GM21526 (cell line): ENCODE measurements around the gene ZNF423.

Experiments
- ATAC-seq: cut with Tn5 transposase; IDR thresholded peaks from one replicate; pipeline ENCODE4 v1.9.1; 2021; ENCODE audit warnings: moderate library complexity; ENCODE audit not compliant: unreplicated experiment, low FRiP score

ZNF423 gene

GRCh38 chr16:49652456-49653172 is 203.3 kb downstream of the ZNF423 start:
- ATAC-seq = no peak

GRCh38 chr16:49651996-49652395 is 203.9 kb downstream of the ZNF423 start:
- ATAC-seq = no peak

DNA sequence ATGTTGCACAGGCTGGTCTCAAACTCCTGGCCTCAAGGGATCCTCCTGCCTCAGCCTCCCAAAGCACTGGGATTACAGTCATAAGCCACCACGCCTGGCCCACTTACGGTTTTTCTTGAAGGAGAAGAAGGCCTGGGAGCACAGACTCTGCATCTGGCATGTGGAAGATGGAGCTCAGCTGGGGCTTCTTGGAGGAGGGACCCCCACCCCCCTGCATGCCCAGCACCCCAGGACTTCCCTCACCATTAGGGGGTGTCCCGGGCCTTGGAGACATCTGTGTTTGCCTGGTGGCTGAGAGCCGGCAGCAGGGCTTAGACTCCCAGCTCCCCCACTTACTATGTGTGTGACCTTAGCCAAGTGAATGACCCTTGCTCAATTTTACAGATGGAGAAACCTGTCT is 204.7 kb downstream of the ZNF423 start:
- no peak for ATAC-seq

GRCh38 chr16:49650603-49651002 is 205.3 kb downstream of the ZNF423 start:
- no peak for ATAC-seq

DNA sequence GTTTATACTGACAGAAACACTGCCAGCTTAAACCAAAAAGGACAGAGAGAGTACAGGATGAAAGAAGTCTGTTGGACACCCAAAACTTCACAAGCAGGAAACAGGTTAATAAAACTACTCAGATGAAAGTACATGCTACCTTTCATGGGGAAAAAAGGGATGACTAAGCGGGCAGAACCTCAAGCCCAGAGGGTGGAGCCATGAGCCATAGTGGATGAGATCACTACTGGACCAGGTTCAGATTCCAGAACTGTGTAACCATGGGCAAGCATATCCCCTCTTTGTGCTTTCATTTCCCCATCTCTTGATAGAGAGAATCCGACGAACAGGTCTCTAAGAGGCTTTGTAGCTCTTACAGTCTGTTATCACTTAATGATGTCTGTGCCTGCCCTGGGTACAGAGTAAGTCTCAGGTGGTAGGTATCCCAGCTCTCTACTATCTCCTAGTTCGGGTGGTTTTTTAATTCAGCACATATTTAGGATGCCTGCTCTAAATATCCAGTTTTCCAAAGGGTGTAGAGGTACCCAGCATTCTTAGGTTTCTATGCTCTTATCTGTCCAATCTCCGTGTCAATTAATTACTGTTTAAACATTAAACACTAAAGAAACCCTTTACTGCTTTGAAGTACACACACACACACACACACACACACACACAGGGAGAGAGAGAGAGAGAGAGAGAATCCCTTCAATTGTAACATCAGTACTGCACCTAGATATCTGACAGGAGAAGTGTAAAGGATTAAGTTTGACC is 206.7 kb downstream of the ZNF423 start:
- ATAC-seq = no peak

DNA sequence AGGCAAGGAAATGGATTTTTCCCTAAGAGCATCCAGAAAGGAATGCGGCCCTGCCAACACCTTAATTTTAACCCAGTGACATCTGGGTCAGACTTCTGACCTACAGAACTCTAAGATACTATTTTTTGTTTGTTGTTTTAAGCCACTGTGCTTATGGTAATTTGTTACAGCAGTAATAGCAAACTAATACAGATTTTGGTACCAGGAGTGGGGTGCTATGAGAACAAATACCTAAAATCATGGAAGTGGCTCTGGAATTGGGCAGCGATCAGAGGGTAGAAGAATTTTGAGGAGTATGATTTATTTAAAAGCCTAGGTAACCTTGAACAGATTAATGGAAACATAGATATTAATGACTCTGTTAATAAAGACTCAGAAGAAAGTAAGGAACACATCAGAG is 208.2 kb downstream of the ZNF423 start:
- no peak for ATAC-seq

- no peak for ATAC-seq
Measured at GRCh38 chr16:49645263-49645662, 210.6 kb downstream of the ZNF423 start.

- ATAC-seq = no peak
Measured at GRCh38 chr16:49644145-49644463, 211.8 kb downstream of the ZNF423 start.

- ATAC-seq = no peak
Measured at GRCh38 chr16:49643429-49644144, 212.3 kb downstream of the ZNF423 start.

DNA sequence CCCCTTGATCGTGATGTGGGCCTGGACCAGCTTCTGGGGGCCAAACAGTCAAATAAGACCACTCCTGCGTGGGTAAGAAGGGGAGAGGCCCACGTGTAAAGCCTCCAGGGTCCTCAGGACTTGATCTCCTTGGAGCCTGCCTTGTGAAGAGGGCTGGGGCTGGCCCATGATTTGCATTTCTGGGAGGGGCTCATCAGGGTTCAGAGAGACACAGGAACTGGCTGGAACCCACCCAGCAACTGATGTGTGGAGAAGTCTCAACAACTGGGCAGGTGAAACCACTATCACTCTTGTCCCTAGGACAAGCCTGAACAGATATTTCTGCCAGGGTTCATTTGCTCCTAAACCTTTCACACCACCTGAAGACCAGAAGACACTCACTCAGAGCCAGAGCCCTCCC is 214.7 kb downstream of the ZNF423 start:
- ATAC-seq = no peak

GRCh38 chr16:49640581-49640980 is 215.3 kb downstream of the ZNF423 start:
- no peak for ATAC-seq

- ATAC-seq = no peak
Measured at GRCh38 chr16:49639739-49640431, 216.0 kb downstream of the ZNF423 start.

DNA sequence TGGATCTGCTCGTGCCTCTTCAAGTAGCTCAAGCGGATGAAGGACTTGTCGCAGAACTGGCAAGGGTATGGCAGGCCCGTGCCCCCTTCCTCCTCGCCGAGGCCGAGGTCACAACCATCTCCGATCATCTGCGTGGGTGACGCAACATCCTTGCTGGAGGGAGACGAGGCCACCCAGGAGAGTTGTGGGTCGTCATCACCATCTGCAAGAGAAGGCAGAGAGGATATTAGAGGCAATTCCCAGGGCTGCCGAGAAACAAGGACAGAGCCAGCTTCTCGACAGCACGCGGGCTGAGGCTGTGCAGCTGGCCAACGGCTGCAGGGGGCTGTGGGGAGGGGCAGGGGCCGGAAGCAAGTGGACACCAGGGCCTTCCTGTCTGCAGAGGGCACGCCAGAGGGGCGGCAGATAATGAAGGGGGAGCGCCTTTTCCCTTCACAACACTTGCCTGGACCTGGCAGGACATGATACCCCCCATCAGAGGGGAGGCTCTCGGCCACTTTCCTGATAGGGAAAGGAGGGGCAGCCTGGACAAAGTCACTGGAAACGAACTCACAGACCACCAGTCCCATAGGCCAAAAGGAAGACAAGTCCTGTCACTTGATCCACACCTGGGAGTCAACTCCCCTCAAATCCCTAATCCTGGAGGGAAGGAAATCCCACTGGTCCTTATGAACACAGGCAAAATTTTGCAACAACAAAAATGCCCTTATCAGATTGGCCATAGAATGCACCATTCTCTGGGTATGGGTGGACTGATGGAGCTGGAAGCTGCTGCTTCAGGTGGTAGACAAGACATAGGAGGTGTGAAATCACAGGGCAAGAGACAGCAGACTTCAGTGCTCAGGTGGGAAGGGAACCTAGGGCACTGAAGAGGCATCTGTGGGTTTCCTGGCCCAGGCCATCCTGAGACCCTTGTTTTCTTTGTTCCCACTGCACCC is 217.0 kb downstream of the ZNF423 start:
- no peak for ATAC-seq

- no peak for ATAC-seq
Measured at GRCh38 chr16:49637933-49638672, 217.8 kb downstream of the ZNF423 start.

GRCh38 chr16:49637511-49637910 is 218.4 kb downstream of the ZNF423 start:
- no peak for ATAC-seq

DNA sequence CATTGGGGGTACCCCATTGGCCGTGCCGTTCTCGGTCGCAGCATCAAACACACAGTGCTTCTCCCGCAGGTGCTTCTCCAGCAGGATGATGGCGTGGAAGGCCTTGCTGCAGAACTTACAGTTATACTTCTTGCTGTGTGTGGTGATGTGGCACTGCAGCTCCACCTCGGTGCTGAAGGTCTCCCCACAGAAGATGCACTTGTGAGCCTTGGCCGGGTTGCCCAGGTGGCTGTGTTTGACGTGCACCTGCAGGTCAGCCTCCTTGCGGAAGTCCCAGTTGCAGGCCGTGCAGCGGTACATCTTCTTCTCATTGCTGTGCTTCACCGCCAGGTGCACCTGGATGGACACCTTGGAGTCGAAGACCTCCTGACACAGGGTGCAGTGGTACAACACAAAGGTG is 219.3 kb downstream of the ZNF423 start:
- no peak for ATAC-seq

DNA sequence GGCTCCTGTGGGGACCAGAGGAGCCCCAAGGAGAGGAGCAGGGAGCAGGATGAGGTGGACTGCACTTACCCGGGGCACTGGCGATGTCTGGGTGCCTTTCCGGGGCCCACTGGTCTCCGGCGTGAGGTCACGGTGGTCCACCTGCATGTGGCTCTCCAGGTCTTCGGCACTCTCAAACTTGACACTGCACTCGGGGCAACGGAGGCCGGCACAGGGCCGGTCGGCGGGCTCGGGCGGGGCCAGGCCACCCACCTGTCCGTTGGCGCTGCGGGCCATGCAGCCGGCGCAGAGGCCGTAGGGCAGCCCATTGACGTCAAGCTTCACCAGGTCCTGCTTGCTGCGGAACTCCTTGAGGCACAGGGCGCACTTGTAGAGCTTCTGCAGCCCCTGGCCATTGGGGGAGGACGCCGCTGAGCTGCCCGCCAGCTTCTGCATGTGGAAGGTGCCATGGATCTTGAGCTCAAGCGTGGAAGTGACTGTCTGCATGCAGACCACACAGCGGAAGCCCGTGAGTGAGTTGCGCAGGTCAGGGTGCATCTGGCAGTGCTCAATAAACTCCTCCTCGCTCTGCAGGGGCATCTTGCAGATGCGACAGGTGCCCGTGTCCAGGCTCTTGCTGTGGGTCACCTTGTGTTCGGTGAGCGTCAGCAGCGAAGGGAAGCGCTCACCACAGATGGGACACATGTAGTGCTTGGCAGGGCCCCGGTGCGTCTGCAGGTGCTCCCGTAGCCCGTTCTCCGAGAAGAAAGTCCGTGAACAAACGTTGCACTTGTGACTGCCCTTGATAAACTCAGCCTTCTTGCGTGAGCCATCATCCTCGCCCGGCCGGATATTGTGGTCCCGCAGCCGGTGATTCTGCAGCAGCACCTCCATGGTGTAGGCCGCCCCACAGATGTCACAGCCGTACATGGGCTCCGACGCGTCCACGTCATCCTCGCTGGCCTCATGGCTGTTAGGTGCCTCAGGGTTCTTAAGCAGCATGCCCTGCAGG is 220.0 kb downstream of the ZNF423 start:
- no peak for ATAC-seq

DNA sequence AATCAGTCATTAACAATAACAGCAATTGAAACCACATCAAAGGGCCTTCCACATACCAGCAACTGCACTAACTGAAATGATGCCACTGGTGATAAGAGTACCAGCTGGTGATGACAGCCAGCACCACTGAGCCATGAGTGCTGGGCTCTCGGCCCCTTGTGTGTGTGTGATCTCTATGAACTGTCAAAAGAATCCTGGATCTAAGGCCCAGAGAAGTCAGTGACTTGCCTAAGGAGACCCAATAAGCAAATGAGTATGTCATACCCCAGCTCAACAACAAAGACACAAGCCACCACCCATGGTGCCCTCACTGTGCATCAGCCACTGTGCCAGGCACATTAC is 220.9 kb downstream of the ZNF423 start:
- ATAC-seq = no peak
